IMR-90 (cell line): ENCODE measurements around the gene PSMD2. TPM values are rescaled to one million over a fixed set of nuclear protein-coding genes. Genes with fewer than 3 reads are reported as not detected.

Experiments
- ATAC-seq: fragments of 200-7000 bp; cut with Tn5 transposase; 2 replicates; pipeline ENCODE4 v1.9.1; 2020; ENCODE audit warnings: low read depth, mild to moderate bottlenecking, moderate library complexity
- BruUV-seq: library from RNA; stranded (reverse); fragments of 400-500 nt; replicated peaks from 2 replicates; lab custom pipeline; 2021; lab: Mats Ljungman, UMichigan
- CTCF ChIA-PET: fragments of 300-600 bp; formaldehyde crosslinking; extraction: SDS; loops from one replicate; lab custom pipeline; 2021; ENCODE audit warnings: antibody characterized with exemption; lab: Yijun Ruan, JAX
- POLR2A ChIA-PET: fragments of 300-600 bp; sonication (Branson Sonifier 250); formaldehyde crosslinking; loops from one replicate; lab custom pipeline; 2022; ENCODE audit warnings: antibody characterized with exemption; ENCODE audit not compliant: unreplicated experiment; lab: Charles Lee
- DNase-seq: peaks from one replicate; pipeline ENCODE4 v3.0.0; 2013
- H2AFZ ChIP-seq: replicated peaks from 2 replicates; pipeline ENCODE3; 2013; ENCODE audit warnings: low read length, mild to moderate bottlenecking; ENCODE audit not compliant: poor library complexity
- H2AK5ac ChIP-seq: 2 replicates; pipeline ENCODE4 v1.6.1; 2013; ENCODE audit warnings: low read depth, low read length, inconsistent platforms
- H2AK9ac ChIP-seq: replicated peaks from 2 replicates; pipeline ENCODE3; 2013; ENCODE audit warnings: mild to moderate bottlenecking, low read depth, low read length, moderate library complexity; ENCODE audit not compliant: poor library complexity
- H2BK120ac ChIP-seq: 2 replicates; pipeline ENCODE4 v1.6.1; 2013; ENCODE audit warnings: low read depth, low read length, inconsistent platforms
- H2BK15ac ChIP-seq: 3 replicates; pipeline ENCODE4 v1.6.1; 2013; ENCODE audit warnings: low read depth, low read length, inconsistent platforms
- H2BK20ac ChIP-seq: 2 replicates; pipeline ENCODE4 v1.6.1; 2013; ENCODE audit warnings: low read depth, mild to moderate bottlenecking, inconsistent platforms, low read length, moderate library complexity
- H2BK5ac ChIP-seq: 2 replicates; pipeline ENCODE4 v1.6.1; 2013; ENCODE audit warnings: mild to moderate bottlenecking, low read depth, low read length, inconsistent platforms; ENCODE audit not compliant: poor library complexity, severe bottlenecking
- H3K14ac ChIP-seq: replicated peaks from 2 replicates; pipeline ENCODE4 v1.6.1; 2013; ENCODE audit warnings: low read depth, low read length, inconsistent platforms
- H3K18ac ChIP-seq: 2 replicates; pipeline ENCODE4 v1.6.1; 2013; ENCODE audit warnings: low read depth, low read length, control low read depth
- H3K23ac ChIP-seq: 2 replicates; pipeline ENCODE4 v1.6.1; 2013; ENCODE audit warnings: low read depth, low read length, inconsistent platforms
- H3K27ac ChIP-seq: 2 replicates; pipeline ENCODE4 v1.5.1; 2013; ENCODE audit warnings: mild to moderate bottlenecking, control low read depth, low read length; ENCODE audit not compliant: insufficient read depth
- H3K27me3 ChIP-seq: 2 replicates; pipeline ENCODE4 v1.6.1; 2013; ENCODE audit warnings: low read length; ENCODE audit not compliant: control insufficient read depth, insufficient read depth
- H3K36me3 ChIP-seq: 2 replicates; pipeline ENCODE4 v1.6.1; 2013; ENCODE audit warnings: low read length, mixed read lengths; ENCODE audit not compliant: control insufficient read depth, insufficient read depth
- H3K4ac ChIP-seq: 2 replicates; pipeline ENCODE4 v1.6.1; 2013; ENCODE audit warnings: low read depth, low read length, inconsistent platforms
- H3K4me1 ChIP-seq: 2 replicates; pipeline ENCODE4 v1.6.1; 2013; ENCODE audit warnings: low read length, mixed read lengths; ENCODE audit not compliant: control insufficient read depth, insufficient read depth
- H3K4me2 ChIP-seq: 2 replicates; pipeline ENCODE4 v1.6.1; 2013; ENCODE audit warnings: low read depth, mild to moderate bottlenecking, control low read depth, low read length, moderate library complexity
- H3K4me3 ChIP-seq: 2 replicates; pipeline ENCODE4 v1.5.1; 2013; ENCODE audit warnings: low read depth, mild to moderate bottlenecking, control low read depth, low read length, moderate library complexity; ENCODE audit not compliant: insufficient read depth
- H3K56ac ChIP-seq: 2 replicates; pipeline ENCODE4 v1.6.1; 2013; ENCODE audit warnings: low read length, inconsistent platforms; ENCODE audit not compliant: insufficient read depth; ENCODE audit errors: extremely low read depth
- H3K79me1 ChIP-seq, 2 experiments: 2 replicates each; pipeline ENCODE4 v1.6.1; 2013; ENCODE audit warnings: low read length in 2 of 2, inconsistent platforms in 1 of 2, low read depth in 1 of 2
- H3K9ac ChIP-seq: 2 replicates; pipeline ENCODE4 v1.6.1; 2013; ENCODE audit warnings: low read depth, low read length, control low read depth
- H3K9me1 ChIP-seq: 2 replicates; pipeline ENCODE4 v1.6.1; 2013; ENCODE audit warnings: low read length, inconsistent platforms; ENCODE audit not compliant: insufficient read depth
- H3K9me3 ChIP-seq: 2 replicates; pipeline ENCODE4 v1.6.1; 2013; ENCODE audit warnings: low read length; ENCODE audit not compliant: control insufficient read depth, insufficient read depth
- H4K20me1 ChIP-seq: 2 replicates; pipeline ENCODE4 v1.6.1; 2013; ENCODE audit warnings: low read length, inconsistent platforms; ENCODE audit not compliant: insufficient read depth
- H4K5ac ChIP-seq: 2 replicates; pipeline ENCODE4 v1.6.1; 2013; ENCODE audit warnings: mild to moderate bottlenecking, low read depth, low read length, control low read depth
- H4K8ac ChIP-seq, 2 experiments: 2 replicates each; pipeline ENCODE4 v1.6.1; 2013; ENCODE audit warnings: low read depth in 2 of 2, low read length in 2 of 2, control low read depth in 1 of 2, inconsistent platforms in 1 of 2
- H4K91ac ChIP-seq: 2 replicates; pipeline ENCODE4 v1.6.1; 2013; ENCODE audit warnings: low read depth, low read length, inconsistent platforms; ENCODE audit not compliant: insufficient read depth
- BHLHE40 ChIP-seq: fragments of 150-350 bp; IDR thresholded peaks from 2 replicates; pipeline ENCODE4 v1.6.1; 2016; ENCODE audit warnings: mild to moderate bottlenecking, low read depth, low read length
- CEBPB ChIP-seq: IDR thresholded peaks from 2 replicates; pipeline ENCODE4 v1.6.1; 2012; ENCODE audit warnings: low read depth, low read length, improper control_type of control experiment
- CHD1 ChIP-seq: IDR thresholded peaks from 2 replicates; pipeline ENCODE4 v1.6.1; 2012; ENCODE audit warnings: low read depth, low read length, improper control_type of control experiment
- FOS ChIP-seq: fragments of 150-350 bp; IDR thresholded peaks from 2 replicates; pipeline ENCODE4 v1.6.1; 2016; ENCODE audit warnings: low read depth, low read length
- MAFK ChIP-seq: IDR thresholded peaks from 2 replicates; pipeline ENCODE4 v1.6.1; 2012; ENCODE audit warnings: low read depth, low read length, improper control_type of control experiment
- MAZ ChIP-seq: IDR thresholded peaks from 2 replicates; pipeline ENCODE4 v1.6.1; 2012; ENCODE audit warnings: low read depth, mild to moderate bottlenecking, low read length, improper control_type of control experiment, moderate library complexity, borderline replicate concordance
- MXI1 ChIP-seq: IDR thresholded peaks from 2 replicates; pipeline ENCODE4 v1.6.1; 2012; ENCODE audit warnings: low read depth, mild to moderate bottlenecking, low read length, moderate library complexity, borderline replicate concordance
- NFE2L2 ChIP-seq: fragments of 150-350 bp; IDR thresholded peaks from 2 replicates; pipeline ENCODE4 v1.6.1; 2016; ENCODE audit warnings: low read depth, mild to moderate bottlenecking, low read length
- POLR2A ChIP-seq: IDR thresholded peaks from 2 replicates; pipeline ENCODE4 v1.6.1; 2012; ENCODE audit warnings: mild to moderate bottlenecking, low read depth, low read length
- RAD21 ChIP-seq: IDR thresholded peaks from 2 replicates; pipeline ENCODE4 v1.6.1; 2012; ENCODE audit warnings: low read length, improper control_type of control experiment
- RCOR1 ChIP-seq: IDR thresholded peaks from 2 replicates; pipeline ENCODE4 v1.6.1; 2012; ENCODE audit warnings: mild to moderate bottlenecking, low read length, improper control_type of control experiment; ENCODE audit not compliant: insufficient replicate concordance
- RFX5 ChIP-seq: IDR thresholded peaks from 2 replicates; pipeline ENCODE4 v1.8.0; 2012; ENCODE audit warnings: low read depth, mild to moderate bottlenecking, low read length, moderate library complexity
- SMC3 ChIP-seq: fragments of 150-350 bp; IDR thresholded peaks from 2 replicates; pipeline ENCODE4 v1.6.1; 2016; ENCODE audit warnings: low read depth, mild to moderate bottlenecking, antibody characterized with exemption, low read length, moderate library complexity
- USF2 ChIP-seq: fragments of 150-350 bp; IDR thresholded peaks from 2 replicates; pipeline ENCODE4 v1.6.1; 2017; ENCODE audit warnings: mild to moderate bottlenecking, antibody characterized with exemption, low read length, low read depth
- WGBS, 2 experiments: methylation state at CpG; one replicate each; pipeline versions ENCODE4 v1.1.5 to v1.1.7; 2013; ENCODE audit warnings: missing lambda C conversion rate in 2 of 2; ENCODE audit not compliant: insufficient read length in 1 of 2; ENCODE audit errors: extremely low coverage in 2 of 2; 5-methylcytosine and 5-hydroxymethylcytosine counted together
- dilution Hi-C: fragments of 300-500 bp; cut with HindIII; formaldehyde crosslinking; loops from one replicate; pipeline ENCODE4 v1.14.3; 2018; ENCODE audit warnings: low sequenced_read_pairs; ENCODE audit not compliant: unreplicated experiment
- in situ Hi-C: fragments of 300-500 bp; cut with MboI; formaldehyde crosslinking; loops from 3 replicates; pipeline ENCODE4 v1.14.3; 2019; ENCODE audit warnings: low sequenced_read_pairs, inconsistent platforms, mixed read lengths
- intact Hi-C: fragments of 100-400 bp; cut with micrococcal nuclease; formaldehyde crosslinking; loops from 2 replicates; pipeline ENCODE4 v1.10.0; 2022
- polyA plus RNA-seq, 3 experiments: library from polyadenylated mRNA; depleted of rRNA; stranded (reverse); fragments of >200 nt; gene quantifications; 2 replicates each; pipeline ENCODE4 v1.2.3, GENCODE V29; 2012; ENCODE audit warnings: low replicate concordance in 1 of 3
- total RNA-seq: library from RNA; depleted of rRNA; stranded (reverse); fragments of >200 nt; gene quantifications from 2 replicates; pipeline ENCODE4 v1.2.3, GENCODE V29; 2012
- TF ChIP-seq, protein P1 (sequence below): conservative IDR thresholded peaks from 2 replicates; pipeline ENCODE4 v1.5.1; 2012; ENCODE audit warnings: mild to moderate bottlenecking, low read depth, low read length, improper control_type of control experiment
- TF ChIP-seq, protein P2 (sequence below): fragments of 150-350 bp; IDR thresholded peaks from 2 replicates; pipeline ENCODE4 v1.6.1; 2016; ENCODE audit warnings: low read depth, mild to moderate bottlenecking, low read length, moderate library complexity, borderline replicate concordance

The PSMD2 gene
- total and polyA plus RNA-seq, 2 of the 4 experiments (the other 2 are of a cell fraction), result 514 to 872 TPM

DNA sequence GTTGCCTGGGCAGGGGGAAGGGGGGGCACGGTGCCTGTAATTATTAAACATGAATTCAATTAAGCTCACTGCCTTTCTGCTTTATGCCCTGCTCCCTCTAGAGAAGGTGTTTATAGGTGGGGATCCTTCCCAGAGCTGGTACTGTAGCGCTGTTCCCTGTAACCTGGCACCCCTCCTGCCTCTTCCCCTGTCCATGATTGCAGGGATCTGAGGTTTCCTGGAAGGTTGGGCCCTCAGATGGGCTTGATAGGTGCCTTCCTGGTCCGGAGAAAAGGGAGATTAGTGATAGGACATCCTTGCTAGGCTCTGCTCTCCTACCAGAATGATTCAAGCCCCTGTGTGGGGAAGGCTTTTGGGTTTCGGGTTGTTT, 36.2 kb downstream of the PSMD2 start:
- WGBS, 2 experiments, result 0% methylated on average over 1 of the region's 4 CpGs; no CpG with 5 or more reads in 1 of the 2 experiments
- Histone ChIP-seq H2BK20ac (no peak overlapping the region), H2BK5ac (peak overlapping the region; percentile 78), H3K56ac (no peak overlapping the region), H3K18ac (no peak overlapping the region), H2BK120ac (no peak overlapping the region), H3K4me2 (peak overlapping the region; percentile 76; the same call in 1 of the 2 replicates), H3K4me3 (peak overlapping the region; percentile 91; the same call in 1 of the 2 replicates), H3K9me1 (peaks cover 28% of the 10 kb centered on the region), H3K27ac (peak overlapping the region; percentile 51), H3K14ac (no peak overlapping the region), H4K8ac (peak overlapping the region in 1 of 2 experiments; percentile 67; a peak in 1 of 4 replicates), H3K4ac (peak overlapping the region; percentile 23; the same call in 1 of the 2 replicates), H4K20me1 (peaks cover 65% of the 10 kb centered on the region), H3K79me1 (peaks cover 20 to 83% of the 10 kb centered on the region in 2 experiments), H3K23ac (no peak overlapping the region; the same call in 1 of the 2 replicates), H3K9ac (peak overlapping the region; percentile 5; the same call in 1 of the 2 replicates), H2AFZ (no peak overlapping the region), H4K5ac (peak overlapping the region; percentile 37; the same call in 1 of the 2 replicates), H3K9me3 (no peaks in the 10 kb centered on the region), H2AK5ac (peak overlapping the region; percentile 33), H3K4me1 (peaks cover 40% of the 10 kb centered on the region), H4K91ac (no peak overlapping the region), H3K27me3 (no peaks in the 10 kb centered on the region), H2BK15ac (no peak overlapping the region), H3K36me3 (peaks cover 45% of the 10 kb centered on the region), H2AK9ac (peak overlapping the region; percentile 11)
- ATAC-seq, result no peak
- BruUV-seq, result no TSS peak
- intact Hi-C loops, result no loop called here
- dilution Hi-C loops, result no loop called here
- ChIA-PET CTCF (no interaction called here), POLR2A (no interaction called here)
- no peak for TF ChIP-seq MAZ
- TF ChIP-seq RAD21, result no peak
- no peak for TF ChIP-seq FOS
- no peak for TF ChIP-seq SMC3
- no peak for TF ChIP-seq CEBPB
- TF ChIP-seq, protein P1, sequence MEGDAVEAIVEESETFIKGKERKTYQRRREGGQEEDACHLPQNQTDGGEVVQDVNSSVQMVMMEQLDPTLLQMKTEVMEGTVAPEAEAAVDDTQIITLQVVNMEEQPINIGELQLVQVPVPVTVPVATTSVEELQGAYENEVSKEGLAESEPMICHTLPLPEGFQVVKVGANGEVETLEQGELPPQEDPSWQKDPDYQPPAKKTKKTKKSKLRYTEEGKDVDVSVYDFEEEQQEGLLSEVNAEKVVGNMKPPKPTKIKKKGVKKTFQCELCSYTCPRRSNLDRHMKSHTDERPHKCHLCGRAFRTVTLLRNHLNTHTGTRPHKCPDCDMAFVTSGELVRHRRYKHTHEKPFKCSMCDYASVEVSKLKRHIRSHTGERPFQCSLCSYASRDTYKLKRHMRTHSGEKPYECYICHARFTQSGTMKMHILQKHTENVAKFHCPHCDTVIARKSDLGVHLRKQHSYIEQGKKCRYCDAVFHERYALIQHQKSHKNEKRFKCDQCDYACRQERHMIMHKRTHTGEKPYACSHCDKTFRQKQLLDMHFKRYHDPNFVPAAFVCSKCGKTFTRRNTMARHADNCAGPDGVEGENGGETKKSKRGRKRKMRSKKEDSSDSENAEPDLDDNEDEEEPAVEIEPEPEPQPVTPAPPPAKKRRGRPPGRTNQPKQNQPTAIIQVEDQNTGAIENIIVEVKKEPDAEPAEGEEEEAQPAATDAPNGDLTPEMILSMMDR, result no peak
- no peak for TF ChIP-seq RFX5
- TF ChIP-seq MXI1, result no peak
- no peak for TF ChIP-seq USF2
- TF ChIP-seq, protein P2, sequence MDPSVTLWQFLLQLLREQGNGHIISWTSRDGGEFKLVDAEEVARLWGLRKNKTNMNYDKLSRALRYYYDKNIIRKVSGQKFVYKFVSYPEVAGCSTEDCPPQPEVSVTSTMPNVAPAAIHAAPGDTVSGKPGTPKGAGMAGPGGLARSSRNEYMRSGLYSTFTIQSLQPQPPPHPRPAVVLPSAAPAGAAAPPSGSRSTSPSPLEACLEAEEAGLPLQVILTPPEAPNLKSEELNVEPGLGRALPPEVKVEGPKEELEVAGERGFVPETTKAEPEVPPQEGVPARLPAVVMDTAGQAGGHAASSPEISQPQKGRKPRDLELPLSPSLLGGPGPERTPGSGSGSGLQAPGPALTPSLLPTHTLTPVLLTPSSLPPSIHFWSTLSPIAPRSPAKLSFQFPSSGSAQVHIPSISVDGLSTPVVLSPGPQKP, result no peak
- no peak for TF ChIP-seq BHLHE40
- TF ChIP-seq RCOR1, result no peak
- TF ChIP-seq CHD1, result no peak
- TF ChIP-seq POLR2A, result no peak
- TF ChIP-seq NFE2L2, result no peak
- no peak for TF ChIP-seq MAFK
- no peak for DNase-seq
- in situ Hi-C loops, result no loop called here
